K562 (cell line): ENCODE measurements around the gene COG7. TPM values are rescaled to one million over a fixed set of nuclear protein-coding genes. Genes with fewer than 3 reads are reported as not detected.

Experiments used
- ATAC-seq: fragments of 200-7000 bp; cut with Tn5 transposase; 3 replicates; pipeline ENCODE4 v1.9.1; 2020; ENCODE audit warnings: moderate library complexity
- BruUV-seq: library from RNA; stranded (reverse); fragments of 400-500 nt; replicated peaks from 2 replicates; lab custom pipeline; 2021; lab: Mats Ljungman, UMichigan
- CTCF ChIA-PET: fragments of 300-600 bp; formaldehyde crosslinking; extraction: SDS; loops from one replicate; lab custom pipeline; 2021; ENCODE audit warnings: low intra/inter-chr PET ratio; lab: Yijun Ruan, JAX
- POLR2A ChIA-PET: fragments of 300-600, 350-650 bp; sonication (Branson Sonifier 250); formaldehyde crosslinking; extraction: SDS; loops from one replicate; lab custom pipeline; 2021; ENCODE audit warnings: antibody characterized with exemption, inconsistent platforms; lab: Yijun Ruan, JAX
- DNase-seq, 4 experiments: peaks; one replicate each; pipeline versions ENCODE4 v3.0.0 to v3.0.0-alpha.2; 2011 to 2018; ENCODE audit warnings: low spot score in 3 of 4, mixed read lengths in 3 of 4; ENCODE audit errors: extremely low read depth in 1 of 4
- FAIRE-seq: peaks from 2 replicates; lab custom pipeline; 2011; peaks lifted over from hg19 to GRCh38; lab: Jason Lieb, UNC
- H2AFZ ChIP-seq: 2 replicates; pipeline ENCODE4 v1.6.0; 2011; ENCODE audit warnings: low read depth, low read length, control low read depth, inconsistent platforms
- H3K27ac ChIP-seq: fragments of 200-600 bp; 3 replicates; pipeline ENCODE4 v1.8.0; 2011; ENCODE audit warnings: low read depth, mild to moderate bottlenecking, control low read depth, inconsistent platforms, low read length, moderate library complexity, mixed read lengths; ENCODE audit errors: extremely low read depth
- H3K27me3 ChIP-seq, 2 experiments: fragments of 300-600 bp in 1 of 2; 2 replicates in 1 of 2; 3 replicates in 1 of 2; pipeline versions ENCODE4 v1.6.0 to v1.8.0; 2011; ENCODE audit warnings: inconsistent platforms in 2 of 2, low read length in 2 of 2, mild to moderate bottlenecking in 1 of 2, mixed read lengths in 1 of 2, moderate library complexity in 1 of 2; ENCODE audit not compliant: control insufficient read depth in 2 of 2, insufficient read depth in 2 of 2
- H3K36me3 ChIP-seq: fragments of 300-600 bp; 3 replicates; pipeline ENCODE4 v1.8.0; 2011; ENCODE audit warnings: mild to moderate bottlenecking, low read length, inconsistent platforms; ENCODE audit not compliant: control insufficient read depth, insufficient read depth
- H3K4me1 ChIP-seq, 2 experiments: fragments of 200-600 bp in 1 of 2; replicated peaks in 1 of 2; 2 replicates in 1 of 2; 3 replicates in 1 of 2; pipeline versions ENCODE4 v1.5.1 to v1.8.0; 2011; ENCODE audit warnings: inconsistent platforms in 2 of 2, low read length in 2 of 2, mild to moderate bottlenecking in 1 of 2, mixed read lengths in 1 of 2, moderate library complexity in 1 of 2; ENCODE audit not compliant: control insufficient read depth in 2 of 2, insufficient read depth in 2 of 2
- H3K4me2 ChIP-seq: 2 replicates; pipeline ENCODE4 v1.6.1; 2011; ENCODE audit warnings: low read length, control low read depth, inconsistent platforms, mixed read lengths; ENCODE audit not compliant: insufficient read depth
- H3K4me3 ChIP-seq: fragments of 200-600 bp; sonication (generic), shearing (Covaris generic); 2 replicates; pipeline ENCODE4 v1.5.1; 2016; ENCODE audit warnings: control low read depth, inconsistent platforms
- H3K79me2 ChIP-seq: fragments of 200-600 bp; 3 replicates; pipeline ENCODE4 v1.8.0; 2011; ENCODE audit warnings: low read length, inconsistent platforms; ENCODE audit not compliant: control insufficient read depth, insufficient read depth
- H3K9ac ChIP-seq, 2 experiments: 2 replicates each; pipeline versions ENCODE4 v1.6.0 to v1.6.1; 2011; ENCODE audit warnings: low read depth in 2 of 2, low read length in 2 of 2, control low read depth in 1 of 2, inconsistent platforms in 1 of 2, mild to moderate bottlenecking in 1 of 2, mixed read lengths in 1 of 2; ENCODE audit not compliant: insufficient read depth in 1 of 2
- H3K9me1 ChIP-seq: one replicate; pipeline ENCODE4 v1.6.0; 2011; ENCODE audit warnings: inconsistent platforms, mild to moderate bottlenecking, low read length, moderate library complexity; ENCODE audit not compliant: control insufficient read depth, insufficient read depth
- H3K9me3 ChIP-seq: replicated peaks from 2 replicates; pipeline ENCODE4 v1.5.1; 2011; ENCODE audit warnings: low read depth, low read length, inconsistent platforms; ENCODE audit not compliant: control insufficient read depth, insufficient read depth
- H4K20me1 ChIP-seq: replicated peaks from 2 replicates; pipeline ENCODE4 v1.6.1; 2011; ENCODE audit warnings: low read length, inconsistent platforms, mixed read lengths; ENCODE audit not compliant: control insufficient read depth, insufficient read depth
- CHD4 ChIP-seq: fragments of 200-600 bp; sonication (generic); IDR thresholded peaks from 3 replicates; pipeline ENCODE4 v1.6.1; 2012; ENCODE audit warnings: low read depth, mild to moderate bottlenecking, mixed read lengths, low read length, inconsistent platforms; ENCODE audit not compliant: insufficient read depth, insufficient replicate concordance, poor library complexity, severe bottlenecking
- CREB1 ChIP-seq, 2 experiments: sonication (generic) in 1 of 2; formaldehyde crosslinking in 1 of 2; IDR thresholded peaks; 2 replicates each; pipeline versions ENCODE4 v1.6.1 to v1.8.0; 2012 to 2022; ENCODE audit warnings: inconsistent platforms in 1 of 2, mild to moderate bottlenecking in 1 of 2, missing genetic modification reagents in 1 of 2, moderate library complexity in 1 of 2
- KDM1A ChIP-seq, 2 experiments: fragments of 450-650 bp; IDR thresholded peaks; 2 replicates each; pipeline ENCODE4 v1.6.1; 2016; ENCODE audit warnings: mild to moderate bottlenecking in 2 of 2
- NRF1 ChIP-seq, 2 experiments: fragments of 450-650 bp; IDR thresholded peaks in 1 of 2; conservative IDR thresholded peaks in 1 of 2; 2 replicates each; pipeline ENCODE4 v1.6.1; 2014; ENCODE audit warnings: mild to moderate bottlenecking in 2 of 2
- RHOXF2B ChIP-seq: fragments of 250-450 bp; sonication (Bioruptor Pico); conservative IDR thresholded peaks from 2 replicates; pipeline ENCODE4 v1.5.1; 2021
- SP1 ChIP-seq: sonication (generic); formaldehyde crosslinking; IDR thresholded peaks from 2 replicates; pipeline ENCODE4 v1.8.1; 2022; ENCODE audit warnings: mild to moderate bottlenecking, missing genetic modification reagents
- TBP ChIP-seq: optimal IDR thresholded peaks from 2 replicates; pipeline ENCODE3; 2011; ENCODE audit warnings: low read depth, low read length, improper control_type of control experiment
- TCFL5 ChIP-seq: fragments of 250-450 bp; sonication (Bioruptor Pico); conservative IDR thresholded peaks from 2 replicates; pipeline ENCODE4 v1.6.1; 2021; ENCODE audit warnings: mild to moderate bottlenecking, moderate library complexity, matching md5 sums
- ZFP36 ChIP-seq: fragments of 150-350 bp; IDR thresholded peaks from 2 replicates; pipeline ENCODE4 v1.6.1; 2018; ENCODE audit warnings: low read length, low read depth; ENCODE audit not compliant: partially characterized antibody
- ZKSCAN3 ChIP-seq: fragments of 250-450 bp; sonication (Bioruptor Pico); IDR thresholded peaks from 2 replicates; pipeline ENCODE4 v1.4.0; 2020
- ZNF79 ChIP-seq: fragments of 250-450 bp; sonication (Bioruptor Pico); IDR thresholded peaks from 2 replicates; pipeline ENCODE4 v1.4.0; 2020; ENCODE audit warnings: low read depth, mild to moderate bottlenecking, moderate library complexity
- WGBS: fragments of 100-300 bp; shearing (Covaris generic); methylation state at CpG from one replicate; pipeline ENCODE4 v1.1.6; 2016; ENCODE audit warnings: low coverage, mixed read lengths; ENCODE audit not compliant: insufficient coverage; ENCODE audit errors: missing lambda C conversion rate; 5-methylcytosine and 5-hydroxymethylcytosine counted together
- in situ Hi-C: fragments of 300-500 bp; cut with MboI; formaldehyde crosslinking; loops from 4 replicates; pipeline ENCODE4 v1.15.0; 2018; ENCODE audit warnings: inconsistent platforms, mixed read lengths
- intact Hi-C: fragments of 100-400 bp; cut with micrococcal nuclease; formaldehyde crosslinking; loops from 2 replicates; pipeline ENCODE4 v1.14.2; 2022
- polyA plus RNA-seq, 8 experiments: library from polyadenylated mRNA; depleted of rRNA in 4 of 8; stranded (reverse) in 5 of 8; unstranded in 3 of 8; fragments of >200 nt; fragmentation: Nextera tagmentation in 2 of 8; fragmentation: Illumina TruSeq in 1 of 8; extraction: Ambion mirVana in 2 of 8; extraction: Trizol in 1 of 8; gene quantifications; 2 replicates each; pipeline versions ENCODE4 v1.2.1 to v1.2.3, GENCODE V29; 2011 to 2014; ENCODE audit warnings: inconsistent platforms in 1 of 8, missing spikeins in 1 of 8
- total RNA-seq, 7 experiments: library from RNA; depleted of rRNA in 6 of 7; stranded (reverse); fragments of >200 nt in 6 of 7; fragmentation: Illumina TruSeq in 2 of 7; extraction: Trizol in 2 of 7; gene quantifications; 2 replicates each; pipeline versions ENCODE4 v1.2.1 to v1.2.3, GENCODE V29; 2011 to 2021; ENCODE audit warnings: low replicate concordance in 1 of 7
- TF ChIP-seq, protein P1 (sequence below): fragments of 250-450 bp; sonication (Bioruptor Pico); IDR thresholded peaks from 2 replicates; pipeline ENCODE4 v1.9.0; 2021; ENCODE audit warnings: mild to moderate bottlenecking
- TF ChIP-seq, protein P2 (sequence below): fragments of 450-650 bp; IDR thresholded peaks from 2 replicates; pipeline ENCODE4 v1.6.1; 2017; ENCODE audit warnings: antibody characterized with exemption

The COG7 gene
- total and polyA plus RNA-seq, 9 of the 15 experiments (the other 6 are each of a cell fraction or from before 2014, with no cell fraction given) = 3.8 to 17.6 (median 13.4) TPM

DNA sequence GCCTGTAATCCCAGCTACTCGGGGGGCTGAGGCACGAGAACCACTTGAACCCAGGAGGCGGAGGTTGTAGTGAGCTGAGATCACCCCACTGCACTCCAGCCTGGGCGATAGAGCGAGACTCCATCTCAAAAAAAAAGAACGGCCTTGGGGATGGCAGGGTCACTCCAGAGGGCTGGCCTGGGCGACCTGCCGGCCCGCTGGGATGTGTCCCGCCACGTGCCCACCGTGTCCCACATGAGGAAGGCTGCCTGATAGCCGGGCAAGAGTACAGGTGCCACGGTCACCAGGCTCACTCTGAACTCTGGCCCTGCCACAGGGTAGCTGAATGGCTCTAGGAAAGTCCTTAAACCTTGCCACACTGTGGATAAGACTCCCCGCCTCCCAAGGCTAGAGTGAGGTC, 67.5 kb downstream of the COG7 start:
- in situ Hi-C loops = no loop called here
- ATAC-seq = no peak
- CTCF ChIA-PET = no interaction called here

More for the DNA sequence above, 67.5 kb downstream of the COG7 start:
- intact Hi-C loops = no loop called here
- no TSS peak for BruUV-seq
- H3K9me3 ChIP-seq = no peaks in the 10 kb centered on the region
- H3K4me3 ChIP-seq = no peak overlapping the region
- POLR2A ChIA-PET = interaction anchor here (0.7 to 1.5 kb wide), 2 partner anchors 49 to 116 kb away, joined by 3 read pairs; no protein-coding TSS in a partner anchor
- no peak overlapping the region for H3K9ac ChIP-seq
- no peaks in the 10 kb centered on the region for H3K79me2 ChIP-seq
- peaks cover 4% of the 10 kb centered on the region for H4K20me1 ChIP-seq
- peaks cover 4% of the 10 kb centered on the region for H3K9me1 ChIP-seq
- no peak for FAIRE-seq
- H3K36me3 ChIP-seq = peaks cover 5% of the 10 kb centered on the region; the same call in 1 of the 3 replicates
- DNase-seq = no peak
- H2AFZ ChIP-seq = no peak overlapping the region
- TF ChIP-seq NRF1 (conservative IDR thresholded peaks at IDR 0.05 in 1 of 2, IDR thresholded peaks at IDR 0.05 in 1 of 2) (no peak), TBP (no peak), ZFP36 (no peak), ZKSCAN3 (CRISPR knock-in tag) (no peak), CHD4 (no peak), SP1 (CRISPR knock-in tag) (no peak), RHOXF2B (CRISPR knock-in tag) (no peak), KDM1A (IDR thresholded peaks at IDR 0.05) (no peak), TCFL5 (CRISPR knock-in tag) (no peak), CREB1 (IDR thresholded peaks at IDR 0.05) (no peak), CREB1 (CRISPR knock-in tag; IDR thresholded peaks at IDR 0.05) (no peak), ZNF79 (CRISPR knock-in tag) (no peak)
- TF ChIP-seq, protein P1, sequence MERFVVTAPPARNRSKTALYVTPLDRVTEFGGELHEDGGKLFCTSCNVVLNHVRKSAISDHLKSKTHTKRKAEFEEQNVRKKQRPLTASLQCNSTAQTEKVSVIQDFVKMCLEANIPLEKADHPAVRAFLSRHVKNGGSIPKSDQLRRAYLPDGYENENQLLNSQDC = no peak
- TF ChIP-seq, protein P2, sequence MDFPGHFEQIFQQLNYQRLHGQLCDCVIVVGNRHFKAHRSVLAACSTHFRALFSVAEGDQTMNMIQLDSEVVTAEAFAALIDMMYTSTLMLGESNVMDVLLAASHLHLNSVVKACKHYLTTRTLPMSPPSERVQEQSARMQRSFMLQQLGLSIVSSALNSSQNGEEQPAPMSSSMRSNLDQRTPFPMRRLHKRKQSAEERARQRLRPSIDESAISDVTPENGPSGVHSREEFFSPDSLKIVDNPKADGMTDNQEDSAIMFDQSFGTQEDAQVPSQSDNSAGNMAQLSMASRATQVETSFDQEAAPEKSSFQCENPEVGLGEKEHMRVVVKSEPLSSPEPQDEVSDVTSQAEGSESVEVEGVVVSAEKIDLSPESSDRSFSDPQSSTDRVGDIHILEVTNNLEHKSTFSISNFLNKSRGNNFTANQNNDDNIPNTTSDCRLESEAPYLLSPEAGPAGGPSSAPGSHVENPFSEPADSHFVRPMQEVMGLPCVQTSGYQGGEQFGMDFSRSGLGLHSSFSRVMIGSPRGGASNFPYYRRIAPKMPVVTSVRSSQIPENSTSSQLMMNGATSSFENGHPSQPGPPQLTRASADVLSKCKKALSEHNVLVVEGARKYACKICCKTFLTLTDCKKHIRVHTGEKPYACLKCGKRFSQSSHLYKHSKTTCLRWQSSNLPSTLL = no peak
- 13% methylated on average over 15 of the region's 15 CpGs for WGBS
- no peak overlapping the region for H3K27ac ChIP-seq
- H3K27me3 ChIP-seq = peaks cover 4 to 15% of the 10 kb centered on the region in 2 experiments; a peak in 3 of 5 replicates
- no peak overlapping the region for H3K4me2 ChIP-seq
- H3K4me1 ChIP-seq = peaks cover 0 to 3% of the 10 kb centered on the region in 2 experiments; a peak in 2 of 5 replicates
